HG02852 (cell line): ENCODE data around the gene APP.

Experiments
- ATAC-seq: cut with Tn5 transposase; IDR thresholded peaks from one replicate; pipeline ENCODE4 v1.9.1; 2021; ENCODE audit warnings: mild to moderate bottlenecking, moderate library complexity; ENCODE audit not compliant: unreplicated experiment

The APP gene

GRCh38 chr21:25985990-25986389 is 184.6 kb downstream of the APP start:
- no peak for ATAC-seq

GRCh38 chr21:25984538-25984937 is 186.0 kb downstream of the APP start:
- ATAC-seq: no peak

GRCh38 chr21:25983745-25984144 is 186.8 kb downstream of the APP start:
- ATAC-seq: no peak

- no peak for ATAC-seq
Measured at GRCh38 chr21:25980710-25981109, 189.9 kb downstream of the APP start.

- ATAC-seq: no peak
Measured at GRCh38 chr21:25979845-25980616, 190.5 kb downstream of the APP start.

GRCh38 chr21:25977068-25977611 is 193.4 kb downstream of the APP start:
- no peak for ATAC-seq

GRCh38 chr21:25974964-25975363 is 195.6 kb downstream of the APP start:
- no peak for ATAC-seq

- ATAC-seq: no peak
Measured at GRCh38 chr21:25970254-25970930, 200.2 kb downstream of the APP start.

GRCh38 chr21:25967901-25968438 is 202.6 kb downstream of the APP start:
- ATAC-seq: peak; percentile 33

GRCh38 chr21:25967181-25967900 is 203.2 kb downstream of the APP start:
- ATAC-seq: peak; percentile 100

GRCh38 chr21:25965951-25966707 is 204.4 kb downstream of the APP start:
- no peak for ATAC-seq

- ATAC-seq: no peak
Measured at GRCh38 chr21:25964926-25965325, 205.6 kb downstream of the APP start.

GRCh38 chr21:25964015-25964414 is 206.6 kb downstream of the APP start:
- ATAC-seq: no peak

GRCh38 chr21:25963181-25963580 is 207.4 kb downstream of the APP start:
- no peak for ATAC-seq

GRCh38 chr21:25961042-25961441 is 209.5 kb downstream of the APP start:
- ATAC-seq: no peak

GRCh38 chr21:25960402-25960801 is 210.2 kb downstream of the APP start:
- ATAC-seq: no peak

GRCh38 chr21:25959799-25960198 is 210.8 kb downstream of the APP start:
- no peak for ATAC-seq

- no peak for ATAC-seq
Measured at GRCh38 chr21:25956993-25957714, 213.4 kb downstream of the APP start.

GRCh38 chr21:25955646-25956045 is 214.9 kb downstream of the APP start:
- ATAC-seq: no peak

GRCh38 chr21:25953659-25954058 is 216.9 kb downstream of the APP start:
- ATAC-seq: no peak
